Activated T-helper 1 cell treated with anti-CD3 and anti-CD28 coated beads, Interleukin-2, amount 50 U/mL, for 16 hours (primary cell): ENCODE measurements around the gene OSBPL1A.

ENCODE experiments used
- DNase-seq, 2 donors: peaks; one replicate each; pipeline ENCODE4 v3.0.0-alpha.2; 2020; ENCODE audit warnings: low read depth in 1 of 2, low spot score in 1 of 2

Gene OSBPL1A

GRCh38 chr18:24230766-24231165 lies 166.9 kb downstream of the OSBPL1A start:
- no peak for DNase-seq

GRCh38 chr18:24228667-24229041 lies 169.0 kb downstream of the OSBPL1A start:
- no peak for DNase-seq

DNA sequence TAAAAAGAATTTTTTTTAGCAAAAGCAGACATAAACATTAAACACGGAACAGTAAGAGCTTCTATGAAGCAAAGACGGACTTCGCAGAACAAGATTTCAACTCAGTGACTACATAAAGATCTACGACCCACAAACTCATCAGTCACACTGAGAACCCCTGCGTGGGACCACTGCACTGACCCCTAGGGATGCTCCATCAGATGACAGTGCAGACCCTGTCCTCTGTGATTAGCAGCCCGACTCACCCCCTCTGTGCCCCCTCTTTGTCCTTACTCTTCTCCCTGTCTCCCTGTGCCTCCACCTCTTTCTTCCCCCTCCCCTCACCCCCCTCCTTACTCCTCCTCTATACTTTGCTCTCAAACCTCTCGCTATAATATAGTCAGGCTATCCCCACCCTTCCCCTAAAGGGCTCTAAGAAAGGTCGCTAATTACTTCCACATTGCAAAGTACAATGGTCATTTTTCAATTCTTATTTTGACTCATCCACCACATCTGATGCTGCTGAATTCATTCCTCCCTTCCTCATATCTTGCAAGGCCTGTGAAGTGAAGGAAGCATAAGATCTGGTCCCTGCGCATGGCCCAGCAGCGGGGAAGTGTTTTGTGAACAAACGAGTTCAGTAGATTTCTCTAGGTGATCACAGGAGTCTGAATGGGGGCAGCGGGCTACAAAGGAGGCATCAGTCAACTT lies 169.5 kb downstream of the OSBPL1A start:
- DNase-seq, result no peak

- no peak for DNase-seq
These were observed 177.3 kb downstream of the OSBPL1A start for GRCh38 chr18:24220318-24220688.

GRCh38 chr18:24219561-24220317 lies 177.9 kb downstream of the OSBPL1A start:
- DNase-seq, result no peak

GRCh38 chr18:24214913-24215312 lies 182.7 kb downstream of the OSBPL1A start:
- no peak for DNase-seq

- no peak for DNase-seq
These were observed 183.5 kb downstream of the OSBPL1A start for GRCh38 chr18:24214144-24214543.

- no peak for DNase-seq
These were observed 184.7 kb downstream of the OSBPL1A start for GRCh38 chr18:24212939-24213338.

- no peak for DNase-seq
These were observed 188.1 kb downstream of the OSBPL1A start for GRCh38 chr18:24209558-24209957.

DNA sequence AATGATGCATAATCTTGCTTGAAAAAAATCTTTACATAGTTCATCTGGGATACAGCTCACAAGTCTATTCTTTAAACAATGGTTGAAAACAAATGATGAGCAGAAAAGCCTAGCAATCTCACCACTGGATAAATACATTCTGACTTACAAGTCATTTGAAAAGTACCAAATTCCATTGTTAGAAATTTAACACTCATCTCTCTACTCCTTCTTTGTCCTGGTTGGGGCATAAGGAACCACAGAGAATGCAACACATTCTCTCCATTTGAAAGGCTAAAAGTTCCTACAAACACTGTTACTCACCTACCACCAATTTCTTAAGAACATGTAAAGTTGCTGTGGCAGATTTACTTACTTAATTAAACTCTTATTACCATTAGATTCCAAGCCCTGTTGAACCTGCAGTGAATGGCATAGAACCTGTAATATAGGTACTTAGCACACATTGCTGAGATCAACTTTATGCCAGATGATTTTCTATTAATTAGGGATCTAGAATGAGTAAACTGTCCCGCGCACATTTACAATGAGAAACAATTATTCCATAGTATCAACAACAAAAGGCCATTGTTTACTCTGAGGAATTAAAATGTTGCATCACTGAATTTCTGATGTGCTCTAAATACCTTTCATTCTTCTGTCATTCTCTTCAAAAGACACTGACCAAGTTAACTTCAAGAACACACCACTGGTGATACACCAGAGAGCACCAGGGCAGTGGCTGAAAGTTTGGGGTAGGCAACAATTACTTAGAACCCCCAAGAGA lies 189.2 kb downstream of the OSBPL1A start:
- DNase-seq, result no peak

DNA sequence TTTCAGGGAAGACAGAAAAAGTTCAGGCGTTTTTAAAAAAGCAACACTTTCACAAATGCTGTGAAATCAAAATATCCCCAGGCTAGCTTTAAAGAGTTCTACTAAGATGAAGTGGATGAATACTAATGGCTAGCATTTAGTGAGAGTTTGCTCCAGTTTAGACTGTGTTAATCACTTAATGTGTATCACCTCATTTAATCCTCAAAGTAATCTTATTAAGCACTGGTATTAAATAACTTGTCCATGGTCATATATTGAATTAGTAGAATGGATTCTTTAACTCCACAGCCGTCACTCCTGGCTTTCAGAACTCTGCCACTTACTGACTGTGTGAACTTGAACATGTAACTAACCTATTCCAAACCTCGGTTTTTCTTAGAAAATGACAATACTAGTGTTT lies 192.7 kb downstream of the OSBPL1A start:
- no peak for DNase-seq

DNA sequence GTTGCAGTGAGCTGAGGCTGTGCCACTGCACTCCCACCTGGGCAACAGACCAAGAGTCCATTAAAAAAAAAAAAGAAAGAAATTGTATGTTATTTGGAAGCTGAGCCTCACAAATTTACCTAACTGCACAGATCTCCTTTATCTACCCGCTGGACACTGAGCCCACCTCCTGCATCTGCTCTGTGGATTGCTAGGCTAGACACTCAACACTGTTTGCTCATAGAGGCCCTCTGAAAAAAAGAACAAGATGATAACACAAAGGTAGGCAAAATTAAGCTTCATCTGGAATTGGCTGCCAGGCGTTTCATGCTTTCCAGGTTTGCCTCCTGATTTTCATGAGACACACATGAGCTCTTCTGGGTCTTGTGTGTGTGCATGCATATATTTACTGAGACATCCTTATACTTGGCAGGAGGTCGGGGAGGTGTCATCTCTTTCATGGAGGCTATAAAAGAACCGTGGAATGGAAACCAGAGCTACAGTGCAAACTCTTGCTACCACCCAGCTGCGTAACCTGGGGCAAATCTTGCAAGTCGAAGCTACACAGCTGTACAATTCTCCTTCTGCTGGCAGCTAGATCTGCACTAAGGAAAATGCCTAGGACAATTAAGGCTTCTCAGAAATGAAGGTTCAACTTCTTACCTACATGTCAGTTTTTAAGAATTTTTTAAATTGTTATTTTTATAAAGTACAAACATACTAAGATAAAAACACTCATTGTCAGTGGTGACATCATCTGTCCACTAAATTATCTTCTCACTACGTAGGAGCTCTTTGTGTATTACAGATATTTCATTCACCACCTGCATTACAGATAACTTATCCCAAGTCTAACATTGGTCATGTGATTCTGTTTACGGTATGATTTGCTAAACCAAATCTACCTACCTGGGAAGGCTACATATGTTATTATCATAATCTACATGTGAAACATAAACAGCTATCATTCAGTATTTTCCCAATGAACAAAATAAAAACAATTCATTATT lies 195.6 kb downstream of the OSBPL1A start:
- no peak for DNase-seq

DNA sequence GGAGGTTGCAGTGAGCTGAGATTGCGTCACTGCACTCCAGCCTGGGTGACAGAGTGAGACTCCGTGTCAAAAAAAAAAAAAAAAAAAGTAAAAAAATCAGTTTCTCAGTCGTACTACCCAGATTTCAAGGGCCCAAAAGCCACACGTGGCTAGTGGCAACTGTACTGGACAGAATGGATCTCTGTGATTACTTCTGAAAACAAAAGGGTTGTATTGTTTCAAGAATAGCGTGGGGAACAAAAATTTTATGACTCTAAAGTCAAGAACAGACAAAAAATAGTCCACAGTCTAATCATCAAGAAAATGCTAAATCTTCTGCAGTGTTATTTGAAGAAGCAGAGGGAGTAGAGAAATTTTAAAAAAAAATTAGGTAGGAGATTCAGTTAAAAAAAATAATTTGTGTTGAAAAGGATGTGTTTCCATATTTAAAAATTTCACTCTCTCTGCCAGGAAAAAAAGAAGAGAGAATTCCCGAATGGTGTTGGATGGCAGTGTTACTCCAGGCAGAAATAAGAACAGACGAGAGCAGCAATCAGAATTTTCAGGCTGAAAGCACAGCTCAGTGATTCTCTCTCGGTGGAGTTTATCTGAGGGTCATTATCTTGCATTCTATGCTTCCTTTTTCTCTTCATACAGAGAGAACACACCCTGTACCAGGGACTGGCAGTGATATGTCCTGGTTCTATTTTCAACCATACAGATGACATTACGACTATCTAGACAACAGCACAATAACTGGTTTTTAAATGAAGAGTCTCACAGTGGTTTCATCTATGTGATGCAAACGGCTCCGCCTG lies 196.9 kb downstream of the OSBPL1A start:
- no peak for DNase-seq

- DNase-seq, result no peak
These were observed 198.2 kb downstream of the OSBPL1A start for GRCh38 chr18:24199372-24199962.

DNA sequence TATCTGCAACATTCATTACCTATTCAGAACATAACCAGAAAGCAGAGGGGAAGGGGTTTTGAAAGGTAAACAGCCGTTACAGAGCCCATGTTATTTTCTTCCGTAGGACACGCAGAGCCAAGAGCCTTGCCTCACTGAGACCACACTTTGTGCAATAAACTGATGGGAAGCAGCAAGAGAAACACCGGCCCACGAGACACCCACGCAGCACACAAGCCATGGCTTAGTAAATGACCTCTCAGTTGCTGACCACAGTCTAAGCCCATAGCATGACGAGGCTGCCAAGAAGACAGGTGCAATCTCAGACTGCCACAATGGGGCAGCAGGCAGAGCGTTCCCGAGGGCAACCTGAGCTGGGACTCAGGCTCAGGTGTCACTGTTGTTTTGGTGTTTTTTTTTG lies 199.2 kb downstream of the OSBPL1A start:
- no peak for DNase-seq

DNA sequence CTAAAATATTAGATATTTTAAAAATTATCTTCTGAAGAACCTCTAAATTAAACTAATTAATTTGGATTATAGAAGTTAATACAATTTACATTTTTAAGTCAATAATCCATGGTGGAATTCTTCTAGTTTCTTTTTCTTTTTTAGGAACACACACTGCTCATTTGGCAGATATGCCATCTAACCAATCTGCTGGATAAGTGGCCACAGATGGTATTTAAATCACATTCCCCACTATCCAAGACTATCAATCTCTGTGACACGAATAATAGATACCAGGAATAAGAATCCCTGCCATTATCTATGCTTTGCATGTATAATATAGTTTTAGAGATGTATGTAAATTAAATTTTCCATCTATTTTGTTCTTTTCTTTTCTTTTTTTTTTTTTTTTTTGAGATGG lies 200.2 kb downstream of the OSBPL1A start:
- no peak for DNase-seq

DNA sequence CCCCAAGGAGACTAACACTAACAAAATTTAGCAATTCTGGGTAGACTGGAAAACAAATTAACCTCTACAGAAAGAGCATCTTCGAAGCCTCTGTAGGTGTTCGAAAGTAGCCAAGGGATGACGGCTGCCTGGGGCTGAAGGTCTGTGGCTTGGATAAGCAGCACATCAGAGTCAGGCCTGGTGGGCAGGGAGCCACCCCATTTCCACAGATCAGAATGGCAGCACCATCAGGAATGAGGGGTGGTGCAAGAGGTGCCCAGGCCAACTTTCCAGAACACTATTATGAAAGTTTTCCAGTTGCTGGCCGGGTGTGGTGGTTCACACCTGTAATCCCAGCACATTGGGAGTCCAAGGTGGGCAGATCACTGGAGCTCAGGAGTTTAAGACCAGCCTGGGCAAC lies 200.9 kb downstream of the OSBPL1A start:
- DNase-seq, result no peak

- no peak for DNase-seq
These were observed 202.1 kb downstream of the OSBPL1A start for GRCh38 chr18:24195296-24196053.

DNA sequence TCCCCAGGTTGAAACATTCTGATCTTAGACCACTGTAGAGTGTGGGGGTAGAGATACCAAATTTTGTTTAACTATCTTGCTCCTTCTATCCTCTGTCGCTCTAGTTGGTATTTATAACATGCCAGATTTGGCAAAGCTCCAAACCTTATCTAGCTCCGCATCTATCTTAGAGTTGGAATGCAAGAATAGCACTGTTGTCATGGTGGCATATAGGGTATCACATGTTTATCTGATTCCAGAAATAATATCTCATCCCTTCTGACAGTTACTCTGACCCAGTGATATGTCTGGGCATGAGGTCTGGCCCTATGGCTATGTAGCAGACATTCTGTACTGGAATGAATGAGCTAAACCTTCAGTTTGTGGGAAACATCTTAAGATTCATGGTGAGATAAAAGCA lies 207.0 kb downstream of the OSBPL1A start:
- no peak for DNase-seq
